K562 (cell line): ENCODE measurements around the gene CFAP206. TPM values are rescaled to one million over a fixed set of nuclear protein-coding genes. Genes with fewer than 3 reads are reported as not detected.

ENCODE experiments used
- CTCFL ChIP-seq: IDR thresholded peaks from 2 replicates; pipeline ENCODE4 v1.6.1; 2011; ENCODE audit warnings: borderline replicate concordance, low read depth, mild to moderate bottlenecking, moderate library complexity, low read length; ENCODE audit not compliant: insufficient read depth, poor library complexity, severe bottlenecking
- GABPB1 ChIP-seq: sonication (generic); formaldehyde crosslinking; IDR thresholded peaks from 2 replicates; pipeline ENCODE4 v1.8.0; 2022; ENCODE audit warnings: mild to moderate bottlenecking, missing genetic modification reagents
- GTF2B ChIP-seq: IDR thresholded peaks from 2 replicates; pipeline ENCODE4 v1.6.1; 2011; ENCODE audit not compliant: insufficient read length; ENCODE audit errors: extremely low read depth
- MECOM ChIP-seq: fragments of 250-450 bp; sonication (Bioruptor Pico); IDR thresholded peaks from 2 replicates; pipeline ENCODE4 v1.8.0; 2022; ENCODE audit warnings: inconsistent platforms
- MITF ChIP-seq: IDR thresholded peaks from 2 replicates; pipeline ENCODE4 v1.6.1; 2014; ENCODE audit warnings: antibody characterized with exemption
- RREB1 ChIP-seq: fragments of 250-450 bp; sonication (Bioruptor Pico); IDR thresholded peaks from 2 replicates; pipeline ENCODE4 v1.4.0; 2020
- TSC22D4 ChIP-seq: fragments of 450-650 bp; IDR thresholded peaks from 2 replicates; pipeline ENCODE4 v1.6.1; 2016; ENCODE audit warnings: missing genetic modification characterization, missing biosample characterization, control low read depth
- ZKSCAN1 ChIP-seq: fragments of 150-350 bp; IDR thresholded peaks from 2 replicates; pipeline ENCODE4 v1.6.1; 2016; ENCODE audit warnings: low read depth, low read length
- ZNF318 ChIP-seq, 2 experiments: fragments of 450-650 bp; IDR thresholded peaks; 2 replicates each; pipeline ENCODE4 v1.6.1; 2016; ENCODE audit warnings: mild to moderate bottlenecking in 2 of 2, borderline replicate concordance in 1 of 2, low read depth in 1 of 2, moderate library complexity in 1 of 2
- polyA plus RNA-seq, 8 experiments: library from polyadenylated mRNA; depleted of rRNA in 4 of 8; stranded (reverse) in 5 of 8; unstranded in 3 of 8; fragments of >200 nt; fragmentation: Nextera tagmentation in 2 of 8; fragmentation: Illumina TruSeq in 1 of 8; extraction: Ambion mirVana in 2 of 8; extraction: Trizol in 1 of 8; gene quantifications; 2 replicates each; pipeline versions ENCODE4 v1.2.1 to v1.2.3, GENCODE V29; 2011 to 2014; ENCODE audit warnings: inconsistent platforms in 1 of 8, missing spikeins in 1 of 8
- total RNA-seq, 7 experiments: library from RNA; depleted of rRNA in 6 of 7; stranded (reverse); fragments of >200 nt in 6 of 7; fragmentation: Illumina TruSeq in 2 of 7; extraction: Trizol in 2 of 7; gene quantifications; 2 replicates each; pipeline versions ENCODE4 v1.2.1 to v1.2.3, GENCODE V29; 2011 to 2021; ENCODE audit warnings: low replicate concordance in 1 of 7

CFAP206 gene
- total and polyA plus RNA-seq, 9 of the 15 experiments (the other 6 are each of a cell fraction or from before 2014, with no cell fraction given), result 0.06 to 0.33 (median 0.18) TPM; not detected in 2

GRCh38 chr6:87436435-87436834 lies 28.7 kb downstream of the CFAP206 start (continued):
- TF ChIP-seq ZNF318 (IDR thresholded peaks at IDR 0.05; ENCODE audit: borderline replicate concordance in 1 of 2, low read depth in 1 of 2) (no peak), GABPB1 (CRISPR knock-in tag) (no peak), TSC22D4 (tag) (no peak), MECOM (CRISPR knock-in tag) (no peak), MITF (no peak), ZKSCAN1 (no peak), GTF2B (no peak), CTCFL (no peak), RREB1 (CRISPR knock-in tag) (no peak)
